IPS-11a (cell line): Measurements from ENCODE around the gene ZNF492.
"Not testable (repeated sequence)": the region's sequence is repeated elsewhere in the genome, so short reads cannot be mapped to it uniquely, and the experiment has no call there.

Source experiments
- H3K4me3 ChIP-seq: one replicate; pipeline ENCODE4 v1.5.1; 2013; ENCODE audit warnings: low read depth, low read length, control low read depth

ZNF492 gene

DNA sequence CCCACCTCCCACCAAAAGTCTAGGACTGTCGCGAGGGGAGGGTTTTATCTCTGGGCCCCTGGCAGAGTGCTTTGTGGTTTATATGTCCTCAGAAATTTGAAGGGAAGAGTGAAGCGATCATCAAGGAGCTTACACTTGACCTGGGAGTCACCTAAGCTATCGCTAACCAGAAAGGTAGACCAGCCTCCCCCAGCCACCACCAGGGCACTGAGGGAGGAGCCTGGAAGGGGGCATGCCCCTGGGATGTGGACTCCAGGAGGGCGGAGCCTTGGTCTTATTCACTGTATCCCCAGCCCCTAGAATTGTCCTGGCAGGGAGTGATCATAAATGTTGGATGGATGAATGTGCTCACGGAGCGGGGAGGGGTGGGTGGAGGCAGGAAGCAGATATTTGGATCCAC lies 16.9 kb upstream of the ZNF492 start:
- not testable (repeated sequence) for H3K4me3 ChIP-seq

DNA sequence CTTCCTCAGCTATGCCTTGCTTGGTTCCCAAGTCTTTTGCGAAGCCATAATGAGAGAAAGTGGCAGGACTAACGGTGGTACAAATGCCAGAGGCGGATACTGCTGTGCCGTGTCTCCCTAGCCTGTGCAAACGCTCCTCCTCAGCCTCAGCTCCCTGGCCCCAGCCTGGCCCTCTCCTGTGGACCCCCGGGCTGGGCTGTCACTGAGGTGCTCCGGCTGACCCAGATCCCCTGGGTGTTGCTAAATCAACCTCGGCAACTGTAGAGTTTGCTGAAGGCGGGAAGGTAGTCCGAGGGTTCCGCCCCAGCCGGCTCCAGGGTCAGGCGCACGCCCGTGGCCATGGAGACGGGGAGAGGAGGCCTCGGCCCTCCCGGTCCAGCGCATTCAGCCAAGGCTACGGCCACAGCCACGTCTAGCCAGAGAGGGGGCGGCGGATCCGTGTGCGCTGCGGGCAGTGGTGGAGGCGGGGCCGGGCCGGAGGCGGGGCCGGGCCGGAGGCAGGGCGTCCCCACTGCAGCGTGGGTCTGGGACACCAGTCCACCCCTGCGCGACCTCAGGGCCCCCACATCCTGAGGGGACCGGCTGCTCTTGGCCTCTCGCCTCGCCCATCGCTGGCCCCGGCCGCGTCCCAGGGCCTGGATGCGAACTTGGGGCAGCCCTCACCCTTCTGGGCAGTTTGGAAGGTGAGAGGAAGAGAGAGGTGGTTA lies 16.4 kb upstream of the ZNF492 start:
- H3K4me3 ChIP-seq, result no peak overlapping the region

DNA sequence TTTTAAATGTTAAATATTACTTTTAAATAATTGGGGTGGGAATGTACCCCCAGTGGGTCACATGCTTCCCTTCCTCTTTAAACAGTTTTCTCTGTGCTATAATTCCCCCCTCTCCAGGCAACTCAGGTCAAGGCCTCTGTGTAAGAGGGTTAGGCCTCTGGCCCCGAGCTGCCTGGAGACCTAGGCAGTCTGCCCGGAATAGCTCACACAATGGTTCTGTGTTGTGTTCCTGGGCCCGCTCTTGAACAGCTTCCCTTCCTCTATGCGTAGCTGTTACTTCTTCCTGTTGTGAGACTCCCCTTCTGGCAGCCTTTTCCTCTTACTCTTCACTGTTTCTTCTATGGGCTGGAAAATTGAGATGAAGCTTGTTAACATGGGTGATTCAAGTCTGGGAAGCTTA lies 14.8 kb upstream of the ZNF492 start:
- no peak overlapping the region for H3K4me3 ChIP-seq

DNA sequence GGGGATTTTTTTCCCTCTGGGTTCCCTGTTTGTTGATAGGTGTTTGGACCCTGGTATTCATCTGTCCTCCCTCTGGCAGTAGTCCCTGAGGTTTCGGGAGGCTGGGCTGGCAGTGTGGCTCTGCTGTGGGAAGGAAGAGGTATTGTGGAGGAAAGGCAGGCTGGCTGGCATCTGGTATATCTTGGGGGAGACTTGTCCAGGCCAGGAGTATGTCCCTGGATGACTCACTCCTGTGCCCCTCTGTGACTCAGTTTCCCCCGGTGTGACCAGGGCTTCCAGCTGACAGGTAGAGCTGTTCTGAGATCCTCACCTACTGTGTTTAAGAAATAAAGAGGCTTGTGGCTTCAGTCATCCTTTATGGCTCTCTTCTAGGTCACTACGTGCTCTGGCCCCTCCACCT lies 14.2 kb upstream of the ZNF492 start:
- no peak overlapping the region for H3K4me3 ChIP-seq

DNA sequence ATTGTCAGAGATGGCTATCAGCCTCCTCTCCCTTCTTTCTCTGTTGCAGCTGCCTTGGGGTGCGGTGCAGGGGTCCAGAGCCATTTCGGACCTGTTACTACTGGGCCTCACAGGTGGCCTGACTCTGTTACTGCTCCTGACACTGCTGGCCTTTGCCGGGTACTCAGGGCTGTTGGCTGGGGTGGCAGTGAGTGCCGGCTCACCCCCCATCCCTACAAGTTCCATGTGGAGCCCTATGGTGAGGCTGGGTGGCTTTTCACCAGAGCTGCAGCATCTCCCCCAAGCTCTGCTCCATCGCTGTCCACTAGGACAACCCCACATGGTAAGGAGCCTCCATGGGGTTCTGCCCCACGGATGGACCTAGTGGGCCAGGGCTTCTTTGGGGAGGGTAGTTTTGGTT lies 13.7 kb upstream of the ZNF492 start:
- no peak overlapping the region for H3K4me3 ChIP-seq

DNA sequence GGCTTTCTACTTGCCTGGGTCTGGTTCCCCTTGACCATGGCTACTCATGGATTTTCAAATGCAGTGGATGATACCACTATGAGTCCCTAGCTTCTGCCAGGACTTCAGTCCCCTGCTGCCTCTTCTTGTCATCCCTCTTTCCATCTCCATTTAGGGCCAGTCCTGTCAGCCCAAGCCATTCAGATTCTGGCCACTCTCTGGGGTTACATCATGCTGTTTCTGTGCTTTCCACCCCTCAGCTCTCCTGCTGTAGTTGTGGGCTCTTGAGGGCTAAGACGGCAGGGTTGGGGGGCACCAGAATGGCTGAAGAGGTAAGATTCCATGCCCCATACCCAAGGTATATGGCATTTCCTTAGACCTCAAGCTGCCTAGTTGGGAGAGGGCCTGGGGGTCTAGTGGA lies 13.2 kb upstream of the ZNF492 start:
- no peak overlapping the region for H3K4me3 ChIP-seq

DNA sequence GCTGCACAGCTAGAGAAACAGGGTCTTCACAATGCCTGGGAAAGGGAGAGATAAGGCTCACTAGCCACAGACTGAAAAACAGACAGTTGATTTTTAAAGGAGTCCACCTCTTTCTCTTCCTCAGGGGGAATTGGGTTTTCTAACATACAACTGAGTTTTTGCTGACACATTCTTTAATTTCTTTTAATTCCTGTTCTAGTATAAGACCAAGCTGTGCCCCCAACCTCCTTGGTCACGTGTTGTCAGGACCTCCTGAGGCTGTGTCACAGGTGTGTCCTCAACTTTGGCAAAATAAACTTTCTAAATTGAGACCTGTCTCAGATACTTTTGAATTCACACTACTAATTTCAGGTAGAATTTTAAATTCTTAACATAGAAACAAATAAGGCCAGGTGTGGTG lies 12.1 kb upstream of the ZNF492 start:
- H3K4me3 ChIP-seq, result no peak overlapping the region

DNA sequence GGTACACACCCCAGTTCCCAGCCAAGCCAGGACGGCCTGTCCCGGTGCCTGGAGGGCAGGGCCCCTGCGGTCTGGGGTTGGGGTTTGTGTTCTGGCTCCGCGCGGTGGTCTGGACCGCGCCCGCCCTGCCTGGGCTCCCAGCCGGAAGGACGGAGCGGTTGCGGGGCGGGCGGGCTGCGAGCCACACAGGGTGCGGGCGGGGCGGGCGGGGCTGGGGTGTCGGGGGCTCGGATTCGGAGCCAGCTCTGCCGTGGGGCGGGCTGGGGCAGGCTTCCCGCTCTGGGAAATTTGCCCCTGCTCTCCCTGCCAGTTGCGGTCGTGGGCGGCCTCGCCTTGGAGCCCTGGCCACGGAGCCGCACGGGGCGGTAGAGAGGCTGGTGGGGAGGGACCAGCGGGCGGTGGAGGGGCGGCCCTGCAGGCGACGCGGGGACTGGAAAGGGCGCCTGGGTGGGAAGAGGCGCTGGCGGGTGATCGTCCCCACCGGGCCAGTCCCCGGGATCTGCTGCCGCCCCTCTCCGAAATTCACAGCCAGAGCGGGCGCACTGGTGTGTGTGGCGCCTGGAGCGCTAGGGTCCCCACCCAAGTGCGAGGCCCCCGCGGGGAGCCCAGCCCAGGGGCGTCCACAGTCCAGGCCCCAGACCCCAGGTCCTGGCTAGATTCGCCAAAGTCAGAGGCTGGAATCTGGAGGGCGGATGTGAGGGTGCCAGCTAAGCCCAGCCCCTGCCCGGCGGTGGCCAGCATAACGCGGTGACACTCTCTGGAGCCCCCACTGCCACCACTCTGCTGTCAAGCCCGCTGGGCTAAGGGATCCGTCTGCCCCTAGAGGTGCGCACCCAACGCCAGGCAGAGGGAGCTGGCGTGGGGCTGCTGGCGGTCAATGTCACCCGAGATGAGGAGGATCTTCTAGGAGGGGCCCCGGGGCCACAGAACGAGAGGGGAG lies 11.0 kb upstream of the ZNF492 start:
- H3K4me3 ChIP-seq, result no peak overlapping the region

DNA sequence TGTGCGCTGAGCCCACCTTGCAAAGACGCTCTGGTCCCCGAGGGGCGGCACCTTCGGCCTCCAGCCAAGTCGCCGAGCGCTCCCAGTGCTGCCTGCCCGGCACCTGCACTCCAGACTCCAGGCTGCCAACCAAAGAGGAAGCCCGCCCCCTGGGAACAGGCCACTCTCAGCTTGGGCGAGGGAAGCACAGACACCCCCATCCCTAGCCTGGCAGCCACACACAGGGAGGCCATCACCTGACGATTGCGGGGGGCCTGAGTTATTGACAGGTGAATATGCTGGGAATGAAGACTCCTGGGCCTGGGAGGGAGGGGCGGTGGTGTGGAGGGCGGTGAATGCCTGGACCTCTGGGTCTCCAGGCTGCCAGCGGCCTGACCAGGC lies 10.3 kb upstream of the ZNF492 start:
- no peak overlapping the region for H3K4me3 ChIP-seq

DNA sequence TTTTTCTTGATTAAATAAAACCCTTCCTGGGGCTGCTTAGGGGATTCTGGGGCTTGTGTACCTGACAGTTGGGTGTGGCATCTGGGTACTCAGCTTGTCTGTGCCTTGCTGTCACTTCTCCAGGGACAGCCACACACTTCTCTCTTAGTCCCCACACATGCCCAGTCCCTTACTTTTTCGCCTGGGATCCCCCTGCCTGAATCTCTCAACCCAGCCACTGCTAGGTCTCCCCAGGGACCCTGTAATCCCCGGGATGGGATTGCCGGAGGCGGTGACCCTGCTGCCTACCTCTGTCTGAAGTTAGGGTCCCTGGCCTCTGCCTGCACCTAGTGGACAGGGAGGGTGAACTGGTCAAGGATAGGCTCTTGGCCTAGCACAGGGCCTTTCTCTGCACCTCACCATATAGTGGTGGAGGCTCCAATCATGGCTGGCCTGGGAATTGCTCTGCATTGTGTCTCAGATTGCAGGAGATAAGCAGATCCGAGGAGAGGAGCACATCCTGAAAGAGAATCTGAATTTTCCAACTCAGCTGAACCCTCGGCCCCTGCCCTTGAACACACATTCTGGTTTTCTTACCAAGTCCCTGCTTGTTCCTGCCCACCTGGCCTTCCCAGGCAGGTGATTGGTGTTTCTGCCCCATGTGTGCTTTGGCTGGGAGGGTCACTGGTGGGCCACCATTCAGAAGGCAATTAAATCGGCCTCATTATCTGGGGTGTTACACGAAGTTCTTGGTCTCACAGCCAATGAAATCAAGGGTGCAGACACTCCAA lies 8.7 kb upstream of the ZNF492 start:
- no peak overlapping the region for H3K4me3 ChIP-seq

DNA sequence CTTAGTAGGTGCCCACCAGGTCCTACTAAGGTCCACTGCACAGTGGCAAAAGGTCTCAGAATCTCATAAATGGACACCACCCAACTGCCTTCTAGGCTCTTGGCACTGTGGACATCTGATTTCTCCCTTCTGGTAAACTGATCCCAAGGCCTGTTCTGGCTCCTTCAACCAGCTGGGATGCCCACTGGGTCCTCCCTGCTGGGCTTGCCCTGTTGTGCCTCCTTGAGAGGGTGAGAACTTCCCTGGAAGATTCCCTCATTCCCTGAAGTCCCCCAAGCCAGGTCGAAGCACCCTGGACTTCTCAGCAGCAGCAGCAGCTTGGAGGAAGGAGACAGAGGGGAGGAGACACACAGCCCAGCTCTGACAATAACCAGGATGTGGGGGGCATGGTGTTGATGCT lies 6.6 kb upstream of the ZNF492 start:
- no peak overlapping the region for H3K4me3 ChIP-seq

DNA sequence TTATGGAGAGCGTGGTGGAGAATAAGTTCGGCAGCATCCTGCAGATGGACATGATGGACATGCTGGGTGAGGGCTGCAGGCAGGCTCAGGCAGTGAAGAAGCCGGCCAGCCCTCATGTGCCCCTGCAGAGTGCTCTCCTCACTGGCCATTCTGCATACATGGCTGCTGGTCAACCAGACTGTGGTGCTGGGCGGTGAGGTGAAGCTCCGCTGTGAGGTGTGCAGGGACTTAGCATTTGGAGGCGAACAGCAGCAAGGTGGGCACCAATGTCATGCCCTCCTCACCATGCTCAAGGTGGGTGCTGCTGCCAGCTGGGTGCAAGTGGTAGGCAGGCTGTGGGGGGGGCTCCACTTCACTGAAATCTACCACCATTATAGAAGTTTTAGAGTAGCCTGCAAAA lies 5.7 kb upstream of the ZNF492 start:
- no peak overlapping the region for H3K4me3 ChIP-seq

DNA sequence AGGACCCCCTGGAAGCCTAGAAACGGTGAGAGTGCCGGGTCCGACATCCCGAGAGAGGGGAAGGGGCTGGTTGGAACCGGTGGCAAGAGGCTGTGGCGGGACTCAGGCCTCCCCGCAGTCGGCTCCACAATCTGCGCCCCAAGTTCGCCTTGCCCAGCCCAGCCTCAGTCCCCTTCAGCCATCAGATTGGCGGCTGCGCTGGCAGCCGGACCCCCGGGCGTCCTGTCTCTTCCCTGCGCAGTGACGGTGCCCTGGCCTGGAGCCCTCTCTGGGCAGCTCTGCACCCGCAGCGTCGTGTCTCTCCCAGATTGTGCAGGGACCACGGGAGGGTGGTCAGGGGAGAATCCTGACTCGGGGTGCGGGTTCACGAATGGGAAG lies 315 bp downstream of the ZNF492 start:
- H3K4me3 ChIP-seq, result no peak overlapping the region

DNA sequence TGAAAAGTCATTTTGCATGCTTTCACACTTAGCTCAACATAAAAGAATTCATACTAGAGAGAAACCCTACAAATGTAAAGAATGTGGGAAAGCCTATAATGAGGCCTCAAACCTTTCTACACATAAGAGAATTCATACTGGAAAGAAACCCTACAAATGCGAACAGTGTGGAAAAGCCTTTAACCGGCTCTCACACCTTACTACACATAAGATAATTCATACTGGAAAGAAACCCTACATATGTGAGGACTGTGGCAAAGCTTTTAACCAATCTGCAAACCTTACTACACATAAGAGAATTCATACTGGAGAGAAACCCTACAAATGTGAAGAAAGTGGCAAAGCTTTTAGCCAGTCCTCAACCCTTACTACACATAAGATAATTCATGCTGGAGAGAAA lies 51.4 kb downstream of the ZNF492 start:
- not testable (repeated sequence) for H3K4me3 ChIP-seq

DNA sequence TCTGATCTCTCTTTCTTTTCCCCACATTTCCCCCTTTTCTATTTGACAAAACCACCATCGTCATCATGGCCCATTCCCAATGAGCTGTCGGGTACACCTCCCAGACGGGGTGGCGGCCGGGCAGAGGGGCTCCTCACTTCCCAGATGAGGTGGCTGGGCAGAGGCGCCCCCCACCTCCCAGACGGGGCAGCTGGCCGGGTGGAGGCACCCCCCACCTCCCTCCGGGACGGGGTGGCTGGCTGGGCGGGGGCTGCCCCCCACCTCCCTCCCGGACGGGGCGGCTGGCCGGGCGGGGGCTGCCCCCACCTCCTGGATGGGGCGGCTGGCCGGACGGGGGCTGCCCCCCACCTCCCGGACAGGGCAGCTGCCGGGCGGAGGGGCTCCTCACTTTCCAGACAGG lies 68.5 kb downstream of the ZNF492 start:
- not testable (repeated sequence) for H3K4me3 ChIP-seq

DNA sequence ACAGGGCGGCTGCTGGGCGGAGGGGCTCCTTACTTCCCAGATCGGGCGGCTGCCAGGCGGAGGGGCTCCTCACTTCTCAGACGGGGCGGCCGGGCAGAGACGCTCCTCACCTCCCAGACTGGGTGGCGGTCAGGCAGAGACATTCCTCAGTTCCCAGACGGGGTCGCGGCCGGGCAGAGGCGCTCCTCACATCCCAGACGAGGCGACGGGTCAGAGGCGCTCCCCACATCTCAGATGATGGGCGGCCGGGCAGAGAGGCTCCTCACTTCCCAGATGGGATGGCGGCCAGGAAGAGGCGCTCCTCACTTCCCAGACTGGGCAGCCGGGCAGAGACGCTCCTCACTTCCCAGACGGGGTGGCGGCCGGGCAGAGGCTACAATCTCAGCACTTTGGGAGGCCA lies 69.0 kb downstream of the ZNF492 start:
- not testable (repeated sequence) for H3K4me3 ChIP-seq

DNA sequence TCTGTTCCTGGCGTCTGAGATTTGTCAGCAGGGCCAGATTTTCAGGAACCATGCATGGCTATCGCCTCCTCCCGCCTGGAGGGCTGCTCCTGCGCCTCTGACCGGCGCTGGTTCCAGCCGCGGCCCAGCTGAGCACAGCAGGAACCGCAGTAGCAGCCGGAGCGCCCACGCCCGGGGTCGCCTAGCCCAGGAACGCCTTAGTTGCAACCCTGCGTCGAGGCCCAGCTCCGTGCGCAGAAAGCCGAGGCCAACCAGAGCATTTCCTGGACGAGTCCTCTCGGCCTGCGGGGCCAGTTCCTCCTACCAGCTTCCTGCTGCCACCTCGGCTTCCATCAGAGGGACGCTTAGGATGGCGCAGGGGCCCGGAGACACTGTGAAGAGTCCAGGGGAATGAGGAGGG lies 74.9 kb downstream of the ZNF492 start:
- H3K4me3 ChIP-seq, result no peak overlapping the region
